Activated CD4-positive, alpha-beta T cell treated with anti-CD3 and anti-CD28 coated beads, Interleukin-2, amount 10 ng/mL, durations not matched to agents 7 days and 5 days (primary cell): Measurements from ENCODE around the gene PDZD4. TPM values are rescaled to one million over a fixed set of nuclear protein-coding genes. Genes with fewer than 3 reads are reported as not detected.

Source experiments
- CTCF ChIA-PET: fragments of 350-600 bp; sonication (Branson Sonifier 250); formaldehyde crosslinking; loops from one replicate; lab custom pipeline; 2021; ENCODE audit warnings: antibody characterized with exemption; lab: Charles Lee
- POLR2A ChIA-PET: fragments of 350-600 bp; sonication (Branson Sonifier 250); formaldehyde crosslinking; loops from one replicate; lab custom pipeline; 2021; ENCODE audit warnings: antibody characterized with exemption; lab: Charles Lee
- DNase-seq: peaks from one replicate; pipeline ENCODE4 v3.0.0-alpha.2; 2020
- H3K27ac Mint-ChIP-seq: one replicate; pipeline ENCODE4 v1.8.0; 2021; ENCODE audit warnings: mild to moderate bottlenecking, moderate library complexity, mixed read lengths
- H3K27me3 Mint-ChIP-seq: one replicate; pipeline ENCODE4 v1.8.0; 2021; ENCODE audit warnings: mixed read lengths
- H3K36me3 Mint-ChIP-seq: one replicate; pipeline ENCODE4 v1.8.0; 2021; ENCODE audit warnings: low read depth, mixed read lengths
- H3K4me1 Mint-ChIP-seq: one replicate; pipeline ENCODE4 v1.8.0; 2021; ENCODE audit warnings: mixed read lengths
- H3K4me3 Mint-ChIP-seq: one replicate; pipeline ENCODE4 v1.8.0; 2021; ENCODE audit warnings: mild to moderate bottlenecking, moderate library complexity, mixed read lengths
- H3K9me3 Mint-ChIP-seq: one replicate; pipeline ENCODE4 v1.8.0; 2021; ENCODE audit warnings: mixed read lengths
- total RNA-seq, 2 experiments: library from RNA; stranded (reverse); gene quantifications; one replicate each; pipeline ENCODE4 v1.2.3, GENCODE V29; 2021

Gene PDZD4
- total RNA-seq, 2 experiments from 2014 or later: 0.32 to 0.60 TPM

DNA sequence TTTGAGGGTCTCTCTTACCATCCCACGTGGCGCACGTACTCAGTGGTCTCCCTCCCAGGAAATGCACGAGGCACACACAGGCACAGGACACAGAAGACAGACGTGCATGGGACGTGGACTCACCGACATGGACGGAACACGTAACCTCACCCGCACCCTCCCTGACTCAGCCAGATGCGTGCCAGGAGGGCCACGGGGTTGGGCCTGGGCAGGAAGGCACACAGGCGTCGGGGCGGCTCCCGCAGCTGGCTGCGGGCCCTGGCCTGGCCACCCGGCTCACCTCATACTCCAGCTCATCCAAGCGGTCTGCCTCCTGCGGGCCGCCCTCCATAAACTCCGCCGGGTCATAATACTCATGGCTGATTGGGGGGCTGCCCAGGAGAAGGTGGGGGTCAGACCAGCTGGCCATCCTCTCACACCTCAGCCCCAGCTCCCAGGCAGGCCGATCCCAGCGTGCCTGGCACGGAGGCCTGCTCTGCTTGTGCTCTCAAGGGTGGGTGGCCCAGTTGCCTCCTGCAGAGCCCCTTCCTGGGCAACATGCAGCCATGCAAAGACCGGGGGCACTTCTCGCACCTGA lies 23.3 kb downstream of the PDZD4 start:
- no peaks in the 10 kb centered on the region for H3K27me3 Mint-ChIP-seq
- POLR2A ChIA-PET: no interaction called here
- H3K9me3 Mint-ChIP-seq: no peaks in the 10 kb centered on the region
- no peak for DNase-seq
- CTCF ChIA-PET: interaction anchor here (0.8 to 1.1 kb wide), 2 partner anchors 12 to 71 kb away, joined by 3 to 4 read pairs; no protein-coding TSS in a partner anchor
- H3K36me3 Mint-ChIP-seq: no peaks in the 10 kb centered on the region
- no peak overlapping the region for H3K4me3 Mint-ChIP-seq
- H3K4me1 Mint-ChIP-seq: no peaks in the 10 kb centered on the region
- H3K27ac Mint-ChIP-seq: no peak overlapping the region

DNA sequence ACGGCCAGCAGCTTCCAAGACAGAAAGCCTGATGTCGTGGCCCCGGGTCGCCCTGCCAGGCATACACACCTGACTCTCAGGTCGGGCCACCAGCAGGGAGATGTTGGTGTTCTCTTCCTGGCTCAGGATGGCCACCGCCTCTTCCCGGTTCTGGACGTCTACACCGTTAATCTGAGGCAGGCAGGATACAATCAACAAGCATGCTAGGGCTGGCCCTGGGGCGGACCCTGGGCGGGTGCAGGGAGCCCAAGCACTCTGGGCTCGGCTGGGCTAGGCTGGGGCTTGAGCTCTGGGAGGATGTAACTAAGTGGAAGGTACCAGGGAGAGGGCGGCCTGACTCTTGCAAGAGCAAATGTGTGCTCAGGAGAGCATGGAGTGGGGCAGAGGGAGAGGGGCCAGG lies 24.9 kb downstream of the PDZD4 start:
- POLR2A ChIA-PET: no interaction called here
- Mint-ChIP-seq H3K9me3 (no peaks in the 10 kb centered on the region), H3K4me1 (no peaks in the 10 kb centered on the region), H3K27ac (no peak overlapping the region), H3K27me3 (no peaks in the 10 kb centered on the region), H3K4me3 (no peak overlapping the region), H3K36me3 (no peaks in the 10 kb centered on the region)
- CTCF ChIA-PET: no interaction called here
- no peak for DNase-seq

DNA sequence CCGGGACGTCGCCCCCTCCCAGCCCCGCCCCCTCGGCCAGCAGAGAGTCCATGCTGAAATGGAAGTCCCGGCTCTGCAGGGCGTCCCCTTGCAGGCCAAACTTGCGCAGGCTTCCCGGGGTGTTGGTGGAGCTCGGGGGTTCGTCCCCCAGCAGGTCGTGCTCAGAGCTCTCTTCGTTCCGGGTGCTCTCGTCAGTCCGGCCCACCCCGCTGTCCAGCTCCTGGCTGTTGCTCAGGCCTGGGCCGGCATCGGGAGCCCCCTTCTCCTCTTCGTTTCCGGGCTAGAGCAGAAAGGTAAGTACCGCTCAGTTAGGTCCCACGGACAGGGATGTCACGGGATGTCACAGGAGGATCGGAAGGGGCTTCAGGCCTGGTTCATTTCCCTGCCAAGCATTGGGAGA lies 25.7 kb downstream of the PDZD4 start:
- no peaks in the 10 kb centered on the region for H3K4me1 Mint-ChIP-seq
- H3K4me3 Mint-ChIP-seq: no peak overlapping the region
- H3K27ac Mint-ChIP-seq: no peak overlapping the region
- POLR2A ChIA-PET: no interaction called here
- H3K27me3 Mint-ChIP-seq: no peaks in the 10 kb centered on the region
- no peak for DNase-seq
- no peaks in the 10 kb centered on the region for H3K9me3 Mint-ChIP-seq
- CTCF ChIA-PET: interaction anchor here (1.0 to 1.4 kb wide), 3 partner anchors 10 to 142 kb away, joined by 3 read pairs; partner anchors contain the start of gene SSR4
- no peaks in the 10 kb centered on the region for H3K36me3 Mint-ChIP-seq

DNA sequence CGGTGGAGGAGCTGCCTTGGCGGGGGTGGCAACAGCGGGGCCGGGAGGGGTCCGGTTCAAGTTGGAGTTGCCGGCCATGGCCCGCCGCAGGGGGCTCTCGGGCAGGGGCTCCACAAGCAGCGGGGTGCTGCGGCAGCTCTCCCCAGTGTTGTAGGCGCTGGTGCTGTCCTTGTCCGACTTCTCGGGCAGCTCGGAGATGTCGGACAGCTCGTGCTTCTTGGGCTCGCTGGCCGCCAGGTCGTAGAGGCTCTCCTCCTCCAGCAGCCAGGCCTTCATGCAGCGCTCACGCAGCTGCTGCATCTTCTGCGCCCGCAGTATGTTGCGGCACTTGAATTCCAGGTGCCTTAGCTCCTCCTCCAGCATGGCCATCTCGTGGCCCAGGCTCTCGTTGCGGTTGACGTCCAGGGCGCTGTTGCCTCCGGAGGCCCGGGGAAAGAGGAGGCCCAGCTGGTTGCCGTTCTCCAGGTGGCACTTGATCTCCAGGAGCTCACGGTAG lies 26.2 kb downstream of the PDZD4 start:
- Mint-ChIP-seq H3K36me3 (no peaks in the 10 kb centered on the region), H3K27ac (no peak overlapping the region), H3K27me3 (no peaks in the 10 kb centered on the region), H3K4me3 (no peak overlapping the region), H3K9me3 (no peaks in the 10 kb centered on the region), H3K4me1 (no peaks in the 10 kb centered on the region)
- ChIA-PET CTCF (interaction anchor here (1.0 to 1.4 kb wide), 3 partner anchors 10 to 143 kb away, joined by 3 read pairs; partner anchors contain the start of gene SSR4), POLR2A (no interaction called here)
- no peak for DNase-seq

DNA sequence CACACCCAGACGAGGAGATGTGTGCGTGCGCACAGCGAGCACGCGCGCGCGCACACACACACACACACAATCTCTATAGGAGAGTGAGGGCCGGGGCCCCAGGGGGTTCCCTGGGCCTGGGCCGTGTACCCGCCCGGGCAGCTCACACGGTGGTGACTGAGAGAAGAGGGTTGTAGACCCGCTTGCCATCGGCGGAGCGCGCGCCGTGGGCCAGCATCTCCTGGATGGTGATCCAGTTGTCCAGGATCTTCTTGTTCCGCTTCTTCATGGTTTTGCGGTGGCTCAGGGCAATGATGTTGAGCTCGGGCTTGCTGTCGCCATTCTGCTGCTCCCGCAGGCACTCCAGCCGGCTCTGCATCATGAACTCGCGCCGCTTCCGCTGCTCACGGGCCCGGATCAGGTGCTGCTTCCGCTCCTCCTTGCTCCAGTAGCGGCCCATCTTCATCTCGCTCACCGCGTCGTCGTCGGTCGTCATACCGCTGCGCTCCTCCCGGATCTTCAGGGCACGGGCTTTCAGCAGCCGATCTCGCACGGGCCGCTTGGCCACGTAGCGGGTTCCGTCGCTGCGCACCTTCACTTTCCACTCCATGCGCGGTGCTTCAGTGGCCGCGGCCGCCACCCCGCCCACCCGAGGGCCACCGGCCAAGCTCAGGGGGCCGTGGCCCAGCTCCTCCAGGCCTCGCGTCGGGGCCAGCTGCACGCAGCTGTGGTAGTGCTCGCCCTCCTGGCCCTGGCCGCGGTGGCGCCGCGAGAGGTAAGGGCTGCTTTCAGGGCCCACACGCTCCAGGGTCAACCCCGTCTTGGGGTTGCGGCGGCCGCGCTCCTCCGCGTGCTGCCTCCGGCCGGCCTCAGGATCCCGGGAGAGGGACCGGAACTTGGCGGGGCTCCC lies 26.9 kb downstream of the PDZD4 start:
- Mint-ChIP-seq H3K4me1 (no peaks in the 10 kb centered on the region), H3K4me3 (no peak overlapping the region), H3K36me3 (no peaks in the 10 kb centered on the region), H3K9me3 (no peaks in the 10 kb centered on the region), H3K27ac (no peak overlapping the region), H3K27me3 (no peaks in the 10 kb centered on the region)
- DNase-seq: no peak
- ChIA-PET CTCF (interaction anchor here (1.0 to 1.4 kb wide), 3 partner anchors 9 to 144 kb away, joined by 3 read pairs; partner anchors contain the start of gene SSR4), POLR2A (no interaction called here)

DNA sequence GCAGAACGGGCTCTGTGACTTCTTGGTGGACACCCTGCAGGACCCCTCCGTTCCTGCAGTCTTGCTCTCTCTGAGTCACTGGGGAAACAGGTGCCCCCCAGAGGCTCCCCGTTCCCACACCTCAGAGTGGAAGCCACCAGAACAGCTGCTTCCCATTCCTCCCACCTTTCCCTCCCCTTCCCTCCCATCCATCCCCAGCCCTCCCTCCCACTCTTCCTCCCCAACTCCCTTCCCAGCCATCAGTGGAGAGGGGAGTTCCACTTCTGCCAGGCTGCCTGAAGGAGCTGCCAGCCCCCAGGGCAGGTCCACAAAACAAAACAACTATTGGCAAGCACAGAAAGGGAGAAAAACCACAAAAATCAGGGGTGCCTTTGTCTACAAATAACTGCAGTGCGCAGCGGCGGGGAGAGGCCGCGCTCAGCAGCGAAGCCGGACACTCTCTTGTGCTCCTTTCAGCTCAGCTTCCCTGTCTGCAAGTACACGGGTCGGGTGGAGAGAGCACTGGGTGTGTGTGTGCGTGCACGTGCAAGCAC lies 27.8 kb downstream of the PDZD4 start:
- H3K9me3 Mint-ChIP-seq: no peaks in the 10 kb centered on the region
- no peaks in the 10 kb centered on the region for H3K4me1 Mint-ChIP-seq
- ChIA-PET POLR2A (no interaction called here), CTCF (no interaction called here)
- H3K27ac Mint-ChIP-seq: no peak overlapping the region
- no peak for DNase-seq
- no peaks in the 10 kb centered on the region for H3K36me3 Mint-ChIP-seq
- H3K27me3 Mint-ChIP-seq: no peaks in the 10 kb centered on the region
- H3K4me3 Mint-ChIP-seq: no peak overlapping the region

DNA sequence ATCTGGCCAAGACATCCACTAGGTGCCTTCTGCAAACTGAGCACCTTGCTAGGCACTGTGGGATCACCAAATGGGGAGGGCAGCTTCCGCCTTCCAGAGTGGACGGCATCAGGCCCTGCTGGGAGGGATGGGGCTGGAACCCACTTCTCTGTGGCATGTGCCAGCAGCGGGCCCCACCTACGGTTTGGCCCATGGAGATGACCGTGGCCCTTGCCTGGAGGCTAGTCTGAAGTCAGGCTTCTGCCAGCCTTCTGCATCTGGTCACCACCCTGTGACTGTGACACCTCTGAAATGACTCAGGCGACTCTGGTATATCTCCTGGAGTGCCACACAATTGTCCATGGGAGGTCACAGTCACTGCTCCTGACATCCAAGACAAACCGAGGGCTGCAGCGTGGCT lies 28.7 kb downstream of the PDZD4 start:
- no peak for DNase-seq
- Mint-ChIP-seq H3K27ac (no peak overlapping the region), H3K9me3 (no peaks in the 10 kb centered on the region), H3K36me3 (no peaks in the 10 kb centered on the region), H3K4me1 (no peaks in the 10 kb centered on the region), H3K4me3 (no peak overlapping the region), H3K27me3 (no peaks in the 10 kb centered on the region)
- CTCF ChIA-PET: no interaction called here
- POLR2A ChIA-PET: no interaction called here

DNA sequence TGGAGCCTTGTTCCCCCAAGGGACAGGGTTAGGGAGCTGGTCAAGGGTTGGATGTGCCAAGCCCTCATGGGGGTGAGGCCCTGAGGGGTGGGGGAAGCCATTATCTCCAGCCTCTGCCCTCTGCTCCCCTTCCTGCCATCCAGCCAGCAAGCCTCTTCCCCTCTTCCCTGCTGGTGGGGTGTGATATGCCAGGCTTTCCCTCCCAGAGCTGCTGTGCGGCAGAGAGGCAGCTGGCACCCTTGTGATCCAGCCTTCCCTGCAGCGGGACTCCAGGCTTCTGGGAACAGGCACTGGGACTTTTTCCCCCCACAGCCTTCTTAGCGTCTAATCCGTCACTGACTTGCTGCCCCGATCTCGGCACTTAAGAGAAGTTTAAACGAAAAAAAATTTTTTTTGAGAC lies 29.6 kb downstream of the PDZD4 start:
- H3K4me3 Mint-ChIP-seq: no peak overlapping the region
- no peak for DNase-seq
- H3K9me3 Mint-ChIP-seq: no peaks in the 10 kb centered on the region
- ChIA-PET POLR2A (no interaction called here), CTCF (no interaction called here)
- H3K4me1 Mint-ChIP-seq: peaks cover 7% of the 10 kb centered on the region
- peaks cover 4% of the 10 kb centered on the region for H3K36me3 Mint-ChIP-seq
- H3K27me3 Mint-ChIP-seq: no peaks in the 10 kb centered on the region
- H3K27ac Mint-ChIP-seq: no peak overlapping the region

DNA sequence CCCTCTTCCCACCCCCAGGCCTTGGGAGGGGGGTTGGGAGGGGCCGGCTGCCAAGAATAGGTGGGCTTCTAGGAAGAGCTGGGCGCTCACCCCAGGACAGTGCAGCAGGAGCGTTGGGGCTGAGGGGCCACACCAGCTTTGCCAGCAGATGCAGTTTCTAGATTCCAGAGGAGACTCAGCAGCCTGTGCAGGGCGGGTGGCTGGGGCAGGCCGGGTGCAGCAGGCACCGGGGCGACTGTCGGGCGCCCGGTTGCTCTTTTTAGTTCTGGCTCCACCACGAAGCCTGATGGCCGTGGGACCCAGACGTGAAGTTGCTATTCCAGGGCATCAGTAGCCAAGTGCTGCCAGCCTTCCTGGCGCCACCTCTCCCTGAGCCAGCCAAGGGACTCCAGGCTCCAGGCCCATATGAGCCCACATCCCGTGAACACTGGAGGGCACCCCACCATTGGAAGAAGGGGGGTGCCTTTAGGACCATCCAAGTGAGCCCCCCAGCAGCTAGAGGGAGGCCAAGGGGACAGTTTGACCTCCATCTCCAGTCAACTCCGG lies 30.1 kb downstream of the PDZD4 start:
- Mint-ChIP-seq H3K27me3 (no peaks in the 10 kb centered on the region), H3K4me1 (peaks cover 10% of the 10 kb centered on the region), H3K36me3 (peaks cover 4% of the 10 kb centered on the region), H3K4me3 (no peak overlapping the region), H3K27ac (no peak overlapping the region), H3K9me3 (no peaks in the 10 kb centered on the region)
- ChIA-PET CTCF (no interaction called here), POLR2A (no interaction called here)
- no peak for DNase-seq

DNA sequence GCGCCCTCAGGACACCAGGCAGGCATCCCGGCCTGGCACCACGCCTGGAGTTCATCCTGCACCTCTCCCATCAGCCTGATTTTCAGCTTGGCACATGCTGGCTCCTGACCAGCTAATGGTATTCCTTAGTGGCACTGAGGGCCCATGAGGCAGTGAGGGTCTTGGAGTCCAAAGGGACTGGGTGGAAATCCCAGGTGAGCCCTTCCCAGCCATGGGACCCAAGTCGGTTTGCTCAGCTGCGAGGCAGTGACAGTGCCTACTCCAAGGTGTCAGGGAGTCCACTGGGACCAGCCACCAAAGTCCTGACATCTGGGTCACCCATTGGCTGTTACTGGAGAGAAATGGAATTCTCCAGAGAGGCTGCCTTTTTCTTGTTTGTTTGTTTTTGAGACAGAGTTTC lies 31.0 kb downstream of the PDZD4 start:
- Mint-ChIP-seq H3K27me3 (no peaks in the 10 kb centered on the region), H3K4me3 (no peak overlapping the region), H3K4me1 (peaks cover 11% of the 10 kb centered on the region), H3K27ac (no peak overlapping the region), H3K36me3 (peaks cover 4% of the 10 kb centered on the region), H3K9me3 (no peaks in the 10 kb centered on the region)
- ChIA-PET POLR2A (no interaction called here), CTCF (interaction anchor here (0.5 to 1.2 kb wide), 2 partner anchors 36 to 50 kb away, joined by 3 to 4 read pairs; partner anchors contain the start of gene PLXNB3)
- no peak for DNase-seq

DNA sequence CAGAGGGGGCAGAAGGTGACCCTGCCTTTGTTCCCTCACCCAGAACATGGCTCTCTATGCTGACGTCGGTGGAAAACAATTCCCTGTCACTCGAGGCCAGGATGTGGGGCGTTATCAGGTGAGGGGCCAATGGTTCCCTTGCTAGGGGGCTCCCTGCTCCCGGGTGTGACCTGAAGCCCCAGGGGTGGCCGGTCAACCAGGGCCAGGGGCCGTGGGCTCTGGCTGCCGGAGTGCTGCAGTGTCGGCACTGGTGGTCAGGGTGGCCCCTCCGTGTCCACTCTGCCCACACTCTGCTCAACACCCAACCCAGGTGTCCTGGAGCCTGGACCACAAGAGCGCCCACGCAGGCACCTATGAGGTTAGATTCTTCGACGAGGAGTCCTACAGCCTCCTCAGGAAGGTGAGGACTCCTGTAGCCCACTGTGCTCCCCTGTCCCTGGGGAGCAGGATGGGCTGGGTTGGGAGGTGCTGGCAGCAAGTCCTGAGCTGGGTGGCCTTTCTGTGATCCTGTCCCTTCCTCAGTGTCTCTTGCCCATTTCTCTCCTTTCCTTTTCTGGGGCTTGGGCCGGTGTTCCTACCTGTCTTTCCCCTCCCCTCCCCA lies 32.8 kb downstream of the PDZD4 start:
- CTCF ChIA-PET: no interaction called here

More for the DNA sequence above, 32.8 kb downstream of the PDZD4 start:
- H3K4me3 Mint-ChIP-seq: no peak overlapping the region
- H3K27me3 Mint-ChIP-seq: no peaks in the 10 kb centered on the region
- no peak overlapping the region for H3K27ac Mint-ChIP-seq
- no peaks in the 10 kb centered on the region for H3K9me3 Mint-ChIP-seq
- H3K4me1 Mint-ChIP-seq: peaks cover 18% of the 10 kb centered on the region
- peaks cover 10% of the 10 kb centered on the region for H3K36me3 Mint-ChIP-seq
- POLR2A ChIA-PET: no interaction called here
- DNase-seq: no peak
